Measurements from ENCODE around the gene NAA35. TPM values are rescaled to one million over a fixed set of nuclear protein-coding genes. Genes with fewer than 3 reads are reported as not detected.

Gene NAA35
- total RNA-seq, 1 experiment from 2014 or later, result 12.2 TPM

DNA sequence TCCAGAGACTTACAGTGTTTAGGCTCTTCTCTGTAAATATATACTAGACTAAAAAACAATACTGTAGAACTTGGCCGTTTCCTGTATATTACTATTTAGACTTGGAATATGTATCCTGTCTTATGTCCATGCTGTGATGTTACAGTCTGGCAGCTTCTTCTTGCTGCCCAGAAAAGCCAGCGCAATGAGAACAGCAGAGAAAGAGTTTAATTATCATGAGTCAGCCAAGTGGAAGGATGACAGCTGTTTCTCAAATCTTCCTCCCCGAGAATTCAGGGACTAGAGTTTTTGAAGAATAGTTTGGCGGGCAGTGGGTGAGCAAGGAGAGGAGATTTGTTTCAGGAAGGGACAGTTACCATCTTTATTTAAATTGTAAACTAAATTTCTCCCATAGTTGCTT lies 37.5 kb downstream of the NAA35 start:
- DNase-seq, result no peak
- Histone ChIP-seq H3K4me1 (ENCODE audit: insufficient read depth, low read length) (no peaks in the 10 kb centered on the region), H2AFZ (ENCODE audit: low read length) (no peak overlapping the region), H3K27ac (ENCODE audit: low read length) (no peak overlapping the region), H3F3A (ENCODE audit: low read length, unreplicated experiment) (no peaks in the 10 kb centered on the region), H3K36me3 (ENCODE audit: low read depth, low read length) (peaks cover 20% of the 10 kb centered on the region), H4K20me1 (ENCODE audit: low read length) (no peaks in the 10 kb centered on the region), H3K9me2 (replicated peaks; ENCODE audit: low read length) (no peaks in the 10 kb centered on the region), H3K9ac (ENCODE audit: low read length) (no peak overlapping the region), H3K4me2 (ENCODE audit: low read length) (no peak overlapping the region), H3K4me3 (ENCODE audit: low read length) (no peak overlapping the region), H3K79me2 (ENCODE audit: low read length) (no peaks in the 10 kb centered on the region), H3K27me3 (ENCODE audit: low read length) (no peaks in the 10 kb centered on the region), H3K9me3 (ENCODE audit: low read length) (no peaks in the 10 kb centered on the region)
- POLR2A ChIA-PET (ENCODE audit: unreplicated experiment), result no interaction called here
- TF ChIP-seq EZH2phosphoT487 (IDR thresholded peaks at IDR 0.05; ENCODE audit: borderline replicate concordance, low read length) (no peak), EZH2 (IDR thresholded peaks at IDR 0.05; ENCODE audit: low read length, unreplicated experiment) (no peak)
- TF ChIP-seq, protein P1, sequence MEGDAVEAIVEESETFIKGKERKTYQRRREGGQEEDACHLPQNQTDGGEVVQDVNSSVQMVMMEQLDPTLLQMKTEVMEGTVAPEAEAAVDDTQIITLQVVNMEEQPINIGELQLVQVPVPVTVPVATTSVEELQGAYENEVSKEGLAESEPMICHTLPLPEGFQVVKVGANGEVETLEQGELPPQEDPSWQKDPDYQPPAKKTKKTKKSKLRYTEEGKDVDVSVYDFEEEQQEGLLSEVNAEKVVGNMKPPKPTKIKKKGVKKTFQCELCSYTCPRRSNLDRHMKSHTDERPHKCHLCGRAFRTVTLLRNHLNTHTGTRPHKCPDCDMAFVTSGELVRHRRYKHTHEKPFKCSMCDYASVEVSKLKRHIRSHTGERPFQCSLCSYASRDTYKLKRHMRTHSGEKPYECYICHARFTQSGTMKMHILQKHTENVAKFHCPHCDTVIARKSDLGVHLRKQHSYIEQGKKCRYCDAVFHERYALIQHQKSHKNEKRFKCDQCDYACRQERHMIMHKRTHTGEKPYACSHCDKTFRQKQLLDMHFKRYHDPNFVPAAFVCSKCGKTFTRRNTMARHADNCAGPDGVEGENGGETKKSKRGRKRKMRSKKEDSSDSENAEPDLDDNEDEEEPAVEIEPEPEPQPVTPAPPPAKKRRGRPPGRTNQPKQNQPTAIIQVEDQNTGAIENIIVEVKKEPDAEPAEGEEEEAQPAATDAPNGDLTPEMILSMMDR (conservative IDR thresholded peaks at IDR 0.05; ENCODE audit: low read depth, low read length), result no peak
- CTCF ChIA-PET, result no interaction called here
- BruUV-seq (replicated peaks), result no TSS peak
- no peak for ATAC-seq
- intact Hi-C loops (cut with micrococcal nuclease), result no loop called here

DNA sequence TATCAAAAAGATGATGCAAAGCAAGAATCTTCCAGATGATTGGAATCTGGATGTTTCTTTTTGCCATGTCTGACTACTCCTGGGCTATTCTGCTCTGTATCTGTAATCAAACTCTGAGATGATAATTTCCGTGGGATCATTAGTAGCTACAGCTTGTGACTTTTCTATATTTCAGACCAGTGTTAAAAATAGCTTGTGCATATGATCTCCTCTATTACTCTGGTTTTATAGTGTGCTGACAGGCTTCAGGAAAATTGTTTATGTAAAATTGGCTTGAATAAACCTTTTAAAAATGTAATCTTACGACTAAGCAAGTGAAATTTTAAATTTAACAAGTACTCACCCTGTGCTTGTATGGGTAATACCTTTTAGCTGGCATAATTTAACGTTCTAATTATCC lies 40.4 kb downstream of the NAA35 start:
- CTCF ChIA-PET, result no interaction called here
- Histone ChIP-seq H3K9me2 (replicated peaks; ENCODE audit: low read length) (no peaks in the 10 kb centered on the region), H3K36me3 (ENCODE audit: low read depth, low read length) (peaks cover 28% of the 10 kb centered on the region), H3K79me2 (ENCODE audit: low read length) (no peaks in the 10 kb centered on the region), H3K4me3 (ENCODE audit: low read length) (no peak overlapping the region), H3K9me3 (ENCODE audit: low read length) (no peaks in the 10 kb centered on the region), H3K27me3 (ENCODE audit: low read length) (no peaks in the 10 kb centered on the region), H3K4me1 (ENCODE audit: insufficient read depth, low read length) (no peaks in the 10 kb centered on the region), H3K9ac (ENCODE audit: low read length) (no peak overlapping the region), H2AFZ (ENCODE audit: low read length) (no peak overlapping the region), H3K4me2 (ENCODE audit: low read length) (no peak overlapping the region), H3K27ac (ENCODE audit: low read length) (no peak overlapping the region), H3F3A (ENCODE audit: low read length, unreplicated experiment) (no peaks in the 10 kb centered on the region), H4K20me1 (ENCODE audit: low read length) (no peaks in the 10 kb centered on the region)
- TF ChIP-seq EZH2 (IDR thresholded peaks at IDR 0.05; ENCODE audit: low read length, unreplicated experiment), result no peak
- TF ChIP-seq, protein P1 (conservative IDR thresholded peaks at IDR 0.05; ENCODE audit: low read depth, low read length), result no peak
- no peak for TF ChIP-seq EZH2phosphoT487 (IDR thresholded peaks at IDR 0.05; ENCODE audit: borderline replicate concordance, low read length)
- no TSS peak for BruUV-seq (replicated peaks)
- intact Hi-C loops (cut with micrococcal nuclease), result no loop called here
- no peak for DNase-seq
- POLR2A ChIA-PET (ENCODE audit: unreplicated experiment), result no interaction called here
- ATAC-seq, result no peak

DNA sequence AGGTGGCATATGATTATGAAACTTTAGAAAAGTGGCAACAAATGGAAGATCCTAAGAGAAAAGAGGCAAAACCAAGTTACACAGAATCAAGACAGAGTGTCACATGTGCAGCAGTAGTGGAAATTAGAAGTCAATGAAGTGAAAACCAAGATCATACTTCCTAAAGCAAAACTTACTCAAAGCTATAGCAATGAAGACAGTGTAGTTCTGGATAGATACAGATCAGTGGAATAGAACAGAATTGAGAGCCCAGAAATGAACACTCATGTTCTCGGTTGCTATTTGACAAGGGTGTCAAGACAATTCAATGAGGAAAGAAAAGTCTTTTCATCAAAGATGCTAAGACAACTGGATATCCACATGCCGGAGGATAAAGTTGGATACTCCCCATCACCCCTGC lies 43.5 kb downstream of the NAA35 start:
- intact Hi-C loops (cut with micrococcal nuclease), result no loop called here
- DNase-seq, result no peak
- no peak for ATAC-seq
- no TSS peak for BruUV-seq (replicated peaks)
- Histone ChIP-seq H3K9me3 (ENCODE audit: low read length) (no peaks in the 10 kb centered on the region), H3K27ac (ENCODE audit: low read length) (no peak overlapping the region), H3K79me2 (ENCODE audit: low read length) (no peaks in the 10 kb centered on the region), H3K4me3 (ENCODE audit: low read length) (no peak overlapping the region), H3K36me3 (ENCODE audit: low read depth, low read length) (peaks cover 21% of the 10 kb centered on the region), H3K27me3 (ENCODE audit: low read length) (no peaks in the 10 kb centered on the region), H3K4me2 (ENCODE audit: low read length) (no peak overlapping the region), H3K9ac (ENCODE audit: low read length) (no peak overlapping the region), H3K4me1 (ENCODE audit: insufficient read depth, low read length) (no peaks in the 10 kb centered on the region), H4K20me1 (ENCODE audit: low read length) (no peaks in the 10 kb centered on the region), H2AFZ (ENCODE audit: low read length) (no peak overlapping the region), H3F3A (ENCODE audit: low read length, unreplicated experiment) (no peaks in the 10 kb centered on the region), H3K9me2 (replicated peaks; ENCODE audit: low read length) (no peaks in the 10 kb centered on the region)
- ChIA-PET CTCF (no interaction called here), POLR2A (ENCODE audit: unreplicated experiment) (no interaction called here)
- TF ChIP-seq EZH2 (IDR thresholded peaks at IDR 0.05; ENCODE audit: low read length, unreplicated experiment) (no peak), EZH2phosphoT487 (IDR thresholded peaks at IDR 0.05; ENCODE audit: borderline replicate concordance, low read length) (no peak)
- TF ChIP-seq, protein P1 (conservative IDR thresholded peaks at IDR 0.05; ENCODE audit: low read depth, low read length), result no peak
